ENCODE results near the gene PPFIBP1. TPM values are rescaled to one million over a fixed set of nuclear protein-coding genes. Genes with fewer than 3 reads are reported as not detected.

Gene PPFIBP1
- total and polyA plus RNA-seq, 2 of the 13 experiments (the other 11 are each of a cell fraction or from before 2014, with no cell fraction given), result 16.2 to 21.8 TPM

GRCh38 chr12:27705263-27705662 lies 181.3 kb downstream of the PPFIBP1 start (continued):
- TF ChIP-seq RNF219 (CRISPR knock-in tag; IDR thresholded peaks at IDR 0.05), result no peak
- no peak for TF ChIP-seq ARNT2 (CRISPR knock-in tag; IDR thresholded peaks at IDR 0.05; ENCODE audit: low read depth)
- no peak for TF ChIP-seq RFX1 (IDR thresholded peaks at IDR 0.05)
- no peak for TF ChIP-seq HCFC1 (IDR thresholded peaks at IDR 0.05; ENCODE audit: low read depth, low read length)
- no peak for TF ChIP-seq REL (CRISPR knock-in tag; conservative IDR thresholded peaks at IDR 0.05)
- TF ChIP-seq MTA3 (CRISPR knock-in tag; IDR thresholded peaks at IDR 0.05), result no peak
- no peak for TF ChIP-seq CSRNP1 (CRISPR knock-in tag; IDR thresholded peaks at IDR 0.05)
- TF ChIP-seq ARID2 (CRISPR knock-in tag; IDR thresholded peaks at IDR 0.05; ENCODE audit: borderline replicate concordance), result no peak
- no peak for TF ChIP-seq GATA4 (IDR thresholded peaks at IDR 0.05; ENCODE audit: borderline replicate concordance, low read depth)
- no peak for TF ChIP-seq SP140L (CRISPR knock-in tag; IDR thresholded peaks at IDR 0.05; ENCODE audit: borderline replicate concordance)
- TF ChIP-seq ZNF761 (CRISPR knock-in tag; conservative IDR thresholded peaks at IDR 0.05), result no peak
- TF ChIP-seq ZNF142 (CRISPR knock-in tag; IDR thresholded peaks at IDR 0.05), result no peak
- no peak for TF ChIP-seq ZNF772 (CRISPR knock-in tag; IDR thresholded peaks at IDR 0.05)
- TF ChIP-seq XBP1 (CRISPR knock-in tag; IDR thresholded peaks at IDR 0.05), result no peak
- 0 out of 2 replicates have a peak, but pooled peaks have one; percentile 20 for TF ChIP-seq ZNF350 (CRISPR knock-in tag; IDR thresholded peaks at IDR 0.05; ENCODE audit: borderline replicate concordance, low read depth)
- no peak for TF ChIP-seq IKZF1 (IDR thresholded peaks at IDR 0.05)
- TF ChIP-seq POLR2AphosphoS2 (IDR thresholded peaks at IDR 0.05; ENCODE audit: low read depth, low read length), result no peak
- TF ChIP-seq ZBTB2 (CRISPR knock-in tag; IDR thresholded peaks at IDR 0.05; ENCODE audit: low read depth), result no peak
- TF ChIP-seq ZNF251 (CRISPR knock-in tag; IDR thresholded peaks at IDR 0.05), result no peak
- TF ChIP-seq ZSCAN9 (CRISPR knock-in tag; IDR thresholded peaks at IDR 0.05; ENCODE audit: borderline replicate concordance), result no peak
- 0 out of 2 replicates have a peak, but pooled peaks have one; percentile 53 for TF ChIP-seq ZFP1 (CRISPR knock-in tag; IDR thresholded peaks at IDR 0.05)
